GM18499 (cell line): ENCODE results near the gene BTBD6.
A peak's percentile ranks its signal among the peaks of the same experiment; 100 is the strongest.

ENCODE experiments used
- ATAC-seq: cut with Tn5 transposase; IDR thresholded peaks from one replicate; pipeline ENCODE4 v1.9.1; 2021; ENCODE audit warnings: moderate number of reproducible peaks; ENCODE audit not compliant: insufficient read depth, unreplicated experiment

BTBD6 gene

DNA sequence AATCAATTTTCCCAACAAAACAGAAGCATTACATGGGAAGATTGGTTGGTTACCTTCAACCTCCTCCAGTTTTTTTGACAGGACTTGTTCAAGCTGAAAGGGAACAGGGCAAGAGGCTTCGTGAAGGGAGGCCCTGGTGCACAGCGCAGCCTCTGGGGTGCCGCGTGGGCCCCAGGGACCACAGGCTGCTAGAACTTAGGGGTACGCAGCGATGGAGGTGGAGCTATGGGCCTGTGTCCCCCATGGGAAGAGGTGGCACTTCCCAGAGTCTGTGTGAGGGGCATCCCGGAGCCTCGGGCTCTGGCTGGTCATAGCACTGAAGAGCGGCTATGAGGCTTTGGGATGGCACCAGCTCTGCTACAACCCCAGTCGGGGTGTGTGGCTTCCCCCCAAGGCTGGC is 22.1 kb upstream of the BTBD6 start:
- no peak for ATAC-seq

GRCh38 chr14:105227346-105227745 is 21.0 kb upstream of the BTBD6 start:
- no peak for ATAC-seq

- ATAC-seq = no peak
Measured at GRCh38 chr14:105228562-105228961, 19.8 kb upstream of the BTBD6 start.

- ATAC-seq = no peak
Measured at GRCh38 chr14:105229099-105229655, 19.2 kb upstream of the BTBD6 start.

DNA sequence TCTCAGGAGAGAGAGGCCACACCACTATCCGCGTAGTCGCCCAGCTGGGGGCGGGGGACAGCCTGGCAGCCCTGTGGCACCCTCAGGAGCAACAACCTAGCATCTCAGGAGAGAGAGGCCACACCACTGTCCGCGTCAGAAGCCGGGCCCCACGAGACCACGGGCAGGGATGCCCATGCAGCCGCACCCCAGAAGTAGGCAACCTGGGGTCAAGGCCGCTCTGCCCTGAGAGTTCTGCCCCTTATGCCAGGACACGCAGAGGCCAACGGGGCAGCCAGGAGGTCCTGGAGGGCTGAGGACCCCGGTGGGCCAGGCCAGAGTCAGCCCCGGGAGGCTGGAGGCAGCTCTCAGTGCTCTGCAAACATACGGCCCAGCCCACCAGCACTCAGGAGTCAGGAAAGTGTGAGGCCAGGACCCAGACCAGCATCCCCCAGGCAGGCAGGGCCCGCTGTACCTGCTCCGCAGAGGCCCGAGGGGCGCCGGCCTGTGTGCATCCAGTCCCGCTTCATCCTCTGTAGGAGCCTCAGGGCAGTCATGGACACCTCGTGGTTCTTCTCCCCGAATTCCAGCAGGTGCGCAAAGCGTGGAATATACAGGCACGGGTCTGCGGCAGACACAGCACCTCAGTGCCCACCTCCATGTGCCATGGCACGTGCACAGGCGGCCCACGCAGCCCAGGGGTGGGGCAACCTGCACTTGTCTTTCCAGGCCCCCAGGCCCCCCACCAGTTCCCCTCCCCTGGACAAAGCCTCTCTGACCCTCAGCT is 7.3 kb upstream of the BTBD6 start:
- no peak for ATAC-seq

DNA sequence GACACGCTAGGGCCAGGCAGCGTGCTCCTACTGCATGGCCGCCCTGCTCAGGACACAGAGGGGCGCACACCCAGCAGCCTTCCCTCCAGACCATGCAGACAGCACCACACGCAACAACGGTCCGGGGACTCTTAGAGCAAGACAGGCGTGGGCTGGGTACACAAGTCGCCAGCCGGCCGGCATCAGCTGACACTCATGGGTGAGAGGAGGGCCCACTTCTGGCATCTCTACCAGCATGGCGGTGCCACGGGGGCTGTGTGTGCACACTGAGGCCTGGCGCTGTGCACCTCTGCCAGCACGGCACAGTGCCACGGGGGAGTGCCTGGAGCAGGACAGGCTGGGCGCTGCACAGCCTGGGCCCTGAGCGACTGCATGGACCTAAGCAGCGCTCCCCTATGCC is 6.7 kb upstream of the BTBD6 start:
- no peak for ATAC-seq

- no peak for ATAC-seq
Measured at GRCh38 chr14:105244334-105244733, 4.0 kb upstream of the BTBD6 start.

DNA sequence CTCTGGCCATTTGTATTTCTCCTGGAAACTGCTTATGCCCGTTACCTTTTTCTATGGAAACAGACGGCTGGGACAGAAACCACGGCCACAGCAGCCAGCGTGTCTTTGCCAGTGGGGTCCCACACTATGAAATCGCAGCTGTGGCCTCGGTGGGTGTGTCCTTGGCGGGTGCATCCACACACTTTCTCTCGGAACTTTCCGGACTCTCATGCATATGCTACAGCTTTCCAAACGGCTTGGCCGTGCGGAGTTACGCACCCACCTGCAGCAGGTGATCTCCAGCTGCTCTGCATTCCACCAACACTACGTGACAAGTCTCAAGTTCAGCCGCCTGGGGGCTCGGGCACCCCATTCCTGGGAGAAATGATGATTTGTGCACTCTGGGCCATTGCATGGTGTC is 1.3 kb upstream of the BTBD6 start:
- no peak for ATAC-seq

DNA sequence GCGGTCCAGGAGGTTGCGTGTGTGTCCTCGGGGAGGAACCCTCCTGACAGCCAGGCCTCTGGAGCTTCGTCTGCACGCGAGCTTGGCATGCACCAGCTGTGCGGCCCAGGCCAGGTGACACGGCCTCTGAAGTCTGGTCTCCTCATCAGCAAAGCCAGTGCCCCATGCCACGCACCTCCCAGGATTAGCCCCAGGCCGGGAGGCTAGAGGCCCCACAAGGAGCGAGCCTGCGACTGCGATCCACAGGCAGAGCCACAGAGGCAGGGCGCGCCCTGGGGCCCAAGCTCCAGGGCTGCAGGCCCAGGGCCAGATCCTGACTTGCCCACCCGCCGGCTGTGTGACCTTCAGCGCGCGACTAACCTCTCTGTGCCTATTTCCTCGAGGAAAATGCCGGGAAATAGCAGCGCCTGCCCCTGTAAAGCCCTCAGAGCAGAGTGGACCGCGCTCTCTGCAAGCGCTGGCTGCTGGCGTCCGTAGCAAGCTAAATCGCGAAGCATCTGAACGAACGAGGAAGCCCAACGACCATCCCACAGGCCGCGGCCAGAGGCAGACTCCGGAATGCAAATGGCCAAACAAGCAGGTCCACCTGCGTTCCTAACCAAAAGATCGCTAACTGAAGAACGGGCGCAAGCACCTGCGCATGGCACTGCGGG is 492 bp upstream of the BTBD6 start:
- ATAC-seq = peak; percentile 20

- ATAC-seq = no peak
Measured at GRCh38 chr14:105249182-105250007, 1.1 kb downstream of the BTBD6 start.

DNA sequence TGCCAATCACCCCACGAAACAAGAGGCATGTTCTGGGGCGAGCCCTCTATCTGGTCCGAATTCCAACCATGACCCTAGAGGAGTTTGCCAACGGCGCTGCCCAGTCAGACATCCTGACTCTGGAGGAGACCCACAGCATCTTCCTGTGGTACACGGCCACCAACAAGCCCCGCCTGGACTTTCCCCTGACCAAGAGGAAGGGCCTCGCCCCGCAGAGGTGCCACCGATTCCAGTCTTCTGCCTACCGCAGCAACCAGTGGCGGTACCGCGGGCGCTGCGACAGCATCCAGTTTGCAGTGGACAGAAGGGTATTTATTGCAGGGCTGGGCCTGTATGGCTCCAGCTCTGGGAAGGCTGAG is 1.7 kb downstream of the BTBD6 start:
- no peak for ATAC-seq

DNA sequence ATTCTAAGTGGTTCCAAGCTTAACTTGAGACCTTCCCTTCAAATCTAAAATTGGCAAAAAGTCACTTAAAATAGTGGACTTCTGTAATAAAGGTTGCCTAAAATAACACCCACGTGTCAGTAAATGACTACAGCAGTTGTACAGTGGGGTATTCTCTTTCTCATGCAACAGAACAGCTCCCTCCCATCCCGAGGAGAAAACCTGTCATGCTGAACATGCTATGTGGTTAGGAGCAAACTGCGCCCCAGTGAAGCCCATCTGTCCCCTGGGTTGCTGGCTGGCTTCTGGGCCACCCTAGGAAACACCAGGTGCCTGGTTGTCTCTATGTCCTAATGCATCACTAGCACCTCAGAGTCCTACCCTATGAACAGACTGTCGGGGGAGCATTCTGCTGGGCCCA is 2.7 kb downstream of the BTBD6 start:
- no peak for ATAC-seq

- ATAC-seq = no peak
Measured at GRCh38 chr14:105251920-105252319, 3.6 kb downstream of the BTBD6 start.

DNA sequence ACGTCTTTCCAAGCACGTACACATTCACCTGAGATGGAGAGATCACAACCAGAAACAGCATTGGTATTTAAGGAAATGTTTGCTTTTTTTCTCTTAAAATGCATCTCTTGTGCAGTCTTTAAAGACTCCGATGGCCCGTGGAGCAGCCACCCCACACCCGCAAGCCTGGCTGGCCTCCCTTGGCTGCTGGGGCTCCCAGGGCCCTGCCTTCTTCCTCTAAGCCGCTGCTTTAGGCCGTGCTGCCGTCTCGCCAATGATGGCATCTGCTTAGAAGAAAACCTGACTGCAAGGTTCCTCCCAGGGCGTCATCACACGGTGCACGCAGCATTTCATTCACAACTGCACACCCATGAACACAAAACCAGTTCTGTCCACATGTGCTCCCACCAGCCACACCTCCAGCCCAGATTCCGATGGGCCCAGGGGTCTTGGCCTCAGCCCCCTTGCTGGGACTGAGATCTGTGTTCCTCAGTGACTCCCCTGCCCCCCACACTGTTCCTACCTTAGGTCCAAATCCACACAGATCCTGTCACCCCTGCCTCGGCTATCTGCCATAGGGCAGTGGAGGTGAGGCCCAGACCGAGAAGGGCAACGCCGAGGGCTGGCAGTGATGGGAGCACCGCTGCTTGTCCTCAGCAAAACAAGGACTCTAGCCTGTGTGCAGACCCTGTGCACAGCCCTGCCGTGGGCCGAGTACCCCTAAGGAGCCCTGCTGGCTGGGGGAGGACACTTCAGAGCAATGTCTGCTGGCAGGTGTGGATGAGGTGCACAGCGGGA is 4.4 kb downstream of the BTBD6 start:
- ATAC-seq = no peak

- ATAC-seq = no peak
Measured at GRCh38 chr14:105253329-105253682, 5.0 kb downstream of the BTBD6 start.

- ATAC-seq = no peak
Measured at GRCh38 chr14:105255021-105255507, 6.7 kb downstream of the BTBD6 start.

DNA sequence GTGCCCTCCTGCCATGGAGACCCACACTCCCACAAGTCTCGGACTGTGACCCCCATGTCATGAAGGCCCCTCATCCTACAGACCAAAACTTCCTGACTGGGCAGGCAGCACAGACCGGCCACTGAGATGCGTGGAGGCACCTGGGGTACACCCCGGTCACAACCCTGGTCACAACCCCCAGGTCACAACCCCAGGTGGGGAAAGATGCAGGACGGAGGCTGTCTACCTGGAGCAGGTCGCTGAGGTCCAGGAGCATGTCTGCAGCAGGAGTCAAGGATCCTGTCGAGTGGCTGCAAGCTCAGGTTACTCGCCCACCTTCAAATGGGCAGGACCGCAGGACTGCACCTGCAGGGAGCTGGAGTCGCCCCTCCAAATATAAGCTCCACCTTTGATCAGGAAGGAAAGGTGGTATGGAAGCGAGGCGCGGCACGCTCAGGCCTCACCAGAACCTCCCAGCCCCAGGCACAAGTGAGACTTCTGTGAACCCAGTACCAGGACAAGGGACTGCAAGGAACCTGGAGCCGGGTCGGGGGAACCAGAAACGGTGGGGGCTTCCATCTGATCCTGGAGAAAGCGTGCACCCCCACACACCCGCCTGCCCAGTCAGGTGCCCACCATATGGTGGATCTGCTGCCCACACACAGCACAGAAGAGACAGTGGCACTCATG is 8.1 kb downstream of the BTBD6 start:
- ATAC-seq = no peak

- no peak for ATAC-seq
Measured at GRCh38 chr14:105257464-105257863, 9.1 kb downstream of the BTBD6 start.

DNA sequence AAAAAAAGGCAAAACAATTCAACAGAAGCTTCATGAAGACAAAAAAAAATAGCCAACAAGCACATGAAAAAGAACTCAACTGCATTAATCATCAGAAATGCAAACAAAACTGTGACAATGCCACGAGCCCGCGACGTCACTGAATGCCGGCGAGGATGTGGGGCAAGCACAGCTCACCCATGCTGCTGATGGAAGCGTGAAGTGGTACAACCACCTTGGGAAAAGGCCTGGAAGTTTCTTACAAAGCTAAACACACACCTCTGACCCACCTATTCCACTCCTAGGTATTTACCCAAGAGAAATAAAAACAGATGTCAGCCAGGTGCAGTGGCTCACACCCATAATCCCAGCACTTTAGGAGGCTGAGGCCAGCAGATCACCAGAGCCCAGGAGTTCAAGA is 10.5 kb downstream of the BTBD6 start:
- ATAC-seq = no peak

- ATAC-seq = no peak
Measured at GRCh38 chr14:105260959-105261358, 12.6 kb downstream of the BTBD6 start.
